Colonic mucosa (tissue), 4 donors: ENCODE results near the gene CLECL1. TPM values are rescaled to one million over a fixed set of nuclear protein-coding genes. Genes with fewer than 3 reads are reported as not detected.

ENCODE experiments used
- DNase-seq: peaks from one replicate; pipeline ENCODE4 v3.0.0-alpha.2; 2020
- H3K27ac ChIP-seq: fragments of 200-600 bp; one replicate; pipeline ENCODE4 v1.8.0; 2021
- H3K27me3 ChIP-seq: fragments of 200-600 bp; one replicate; pipeline ENCODE4 v1.8.0; 2021
- H3K36me3 ChIP-seq: fragments of 200-600 bp; one replicate; pipeline ENCODE4 v1.8.0; 2021
- H3K4me1 ChIP-seq: fragments of 200-600 bp; one replicate; pipeline ENCODE4 v1.8.0; 2021; ENCODE audit warnings: mild to moderate bottlenecking
- H3K4me3 ChIP-seq: fragments of 200-600 bp; one replicate; pipeline ENCODE4 v1.8.0; 2021
- H3K9ac ChIP-seq, 2 donors: one replicate each; pipeline ENCODE4 v1.7.0; 2013; ENCODE audit warnings: control low read depth in 2 of 2, low read depth in 2 of 2, low read length in 2 of 2
- H3K9me3 ChIP-seq: fragments of 200-600 bp; one replicate; pipeline ENCODE4 v1.8.0; 2021
- intact Hi-C: fragments of 100-400 bp; cut with DNase I; formaldehyde crosslinking; loops from one replicate; pipeline ENCODE4 v1.14.1; 2022
- total RNA-seq, 2 donors: library from RNA; stranded (reverse); fragmentation: NEBNext Ultra II Directional in 1 of 2; extraction: Animal tissue kit (Norgen Biotek cat#: 25700) in 1 of 2; gene quantifications; one replicate each; pipeline ENCODE4 v1.2.1, GENCODE V29; 2021
- TF ChIP-seq, protein P1 (sequence below): fragments of 200-600 bp; IDR thresholded peaks from one replicate; pipeline ENCODE4 v1.8.0; 2022; ENCODE audit warnings: antibody characterized with exemption, mild to moderate bottlenecking
- donor health status: healthy.
- donor health status: DM: no; HTN: no; CAD: no.
- donor health status: DM: no; HTN: no; CAD: no.

Gene CLECL1
- total RNA-seq, 2 donors from 2014 or later = 0.40 TPM; not detected in 1

DNA sequence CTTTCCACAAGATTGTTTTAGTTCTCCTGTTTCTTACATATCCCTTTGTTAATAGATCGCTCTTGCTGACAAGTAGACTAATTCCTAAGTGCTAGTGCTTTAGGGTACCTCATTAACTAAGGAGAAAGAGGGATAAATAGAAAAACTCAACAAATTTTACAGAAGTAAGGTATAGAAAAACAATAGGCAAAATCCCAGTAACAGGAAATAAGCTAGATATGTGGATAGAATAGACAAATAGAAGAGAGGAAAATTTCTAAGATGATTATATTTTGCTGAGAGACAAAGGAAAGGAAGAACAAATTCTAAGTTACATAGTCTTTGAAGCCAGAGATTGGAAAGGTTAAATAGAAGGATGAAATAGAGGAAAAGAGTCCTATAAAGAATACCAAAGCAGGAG lies 26.8 kb upstream of the CLECL1 start:
- Histone ChIP-seq H3K36me3 (no peaks in the 10 kb centered on the region), H3K9ac (peak overlapping the region in 1 of 2 donors; percentile 34), H3K4me3 (peak overlapping the region; percentile 12), H3K27me3 (no peaks in the 10 kb centered on the region), H3K27ac (peak overlapping the region; percentile 38), H3K9me3 (no peaks in the 10 kb centered on the region), H3K4me1 (no peaks in the 10 kb centered on the region)
- intact Hi-C loops = no loop called here
- TF ChIP-seq, protein P1, sequence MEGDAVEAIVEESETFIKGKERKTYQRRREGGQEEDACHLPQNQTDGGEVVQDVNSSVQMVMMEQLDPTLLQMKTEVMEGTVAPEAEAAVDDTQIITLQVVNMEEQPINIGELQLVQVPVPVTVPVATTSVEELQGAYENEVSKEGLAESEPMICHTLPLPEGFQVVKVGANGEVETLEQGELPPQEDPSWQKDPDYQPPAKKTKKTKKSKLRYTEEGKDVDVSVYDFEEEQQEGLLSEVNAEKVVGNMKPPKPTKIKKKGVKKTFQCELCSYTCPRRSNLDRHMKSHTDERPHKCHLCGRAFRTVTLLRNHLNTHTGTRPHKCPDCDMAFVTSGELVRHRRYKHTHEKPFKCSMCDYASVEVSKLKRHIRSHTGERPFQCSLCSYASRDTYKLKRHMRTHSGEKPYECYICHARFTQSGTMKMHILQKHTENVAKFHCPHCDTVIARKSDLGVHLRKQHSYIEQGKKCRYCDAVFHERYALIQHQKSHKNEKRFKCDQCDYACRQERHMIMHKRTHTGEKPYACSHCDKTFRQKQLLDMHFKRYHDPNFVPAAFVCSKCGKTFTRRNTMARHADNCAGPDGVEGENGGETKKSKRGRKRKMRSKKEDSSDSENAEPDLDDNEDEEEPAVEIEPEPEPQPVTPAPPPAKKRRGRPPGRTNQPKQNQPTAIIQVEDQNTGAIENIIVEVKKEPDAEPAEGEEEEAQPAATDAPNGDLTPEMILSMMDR = no peak
- DNase-seq = no peak

DNA sequence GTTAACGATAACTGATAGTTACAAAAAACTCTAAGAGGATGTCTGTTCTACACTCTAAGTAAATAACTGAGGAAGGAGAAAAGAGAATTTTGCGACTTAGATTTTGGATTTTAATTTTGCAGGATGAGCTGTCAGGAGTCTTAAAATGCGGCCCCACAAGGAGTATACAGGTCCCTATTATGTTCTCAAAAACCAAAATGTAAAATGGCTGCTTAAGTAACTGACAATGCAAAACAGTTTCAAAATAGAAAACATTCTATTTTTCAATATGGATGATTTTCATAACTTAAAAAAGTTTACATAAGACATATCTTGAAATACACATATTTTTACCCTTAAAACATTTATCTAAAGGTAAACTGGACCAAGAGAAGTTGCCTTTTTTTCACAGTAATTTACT lies 25.2 kb upstream of the CLECL1 start:
- TF ChIP-seq, protein P1 = no peak
- peak overlapping the region; percentile 38 for H3K27ac ChIP-seq
- intact Hi-C loops = no loop called here
- peak overlapping the region in 1 of 2 donors; percentile 8 for H3K9ac ChIP-seq
- H3K27me3 ChIP-seq = no peaks in the 10 kb centered on the region
- H3K4me1 ChIP-seq = no peaks in the 10 kb centered on the region
- no peak for DNase-seq
- peak overlapping the region; percentile 12 for H3K4me3 ChIP-seq
- H3K36me3 ChIP-seq = no peaks in the 10 kb centered on the region
- no peaks in the 10 kb centered on the region for H3K9me3 ChIP-seq

DNA sequence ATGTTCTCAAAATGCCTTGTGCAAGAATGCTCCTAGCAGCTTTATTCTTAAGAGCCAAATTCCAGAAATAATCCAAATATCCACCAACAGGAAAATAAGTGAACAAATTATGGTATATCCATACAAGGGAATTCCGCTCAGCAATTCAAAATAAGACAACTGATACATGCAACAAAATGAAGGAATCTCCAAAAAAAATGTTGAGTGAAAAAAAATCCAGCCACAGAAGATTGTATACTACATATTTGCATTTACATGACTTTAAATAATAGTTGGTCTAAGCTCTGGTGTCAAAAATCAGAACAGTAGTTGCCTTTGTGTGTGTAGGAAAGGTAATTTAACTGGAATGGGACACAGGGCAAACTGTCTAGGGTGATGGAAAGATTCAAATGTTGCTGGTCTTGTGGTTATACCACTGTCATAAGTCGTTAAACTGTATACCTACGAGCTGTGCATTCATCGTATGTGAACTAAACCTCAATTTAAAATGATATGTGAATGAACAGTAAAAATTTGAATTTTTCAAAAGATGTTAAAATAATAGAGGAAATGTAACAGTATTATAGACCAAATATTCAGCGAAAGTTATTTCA lies 24.6 kb upstream of the CLECL1 start:
- no peaks in the 10 kb centered on the region for H3K9me3 ChIP-seq
- no peak for DNase-seq
- no peaks in the 10 kb centered on the region for H3K4me1 ChIP-seq
- TF ChIP-seq, protein P1 = no peak
- H3K9ac ChIP-seq = no peak overlapping the region
- no peaks in the 10 kb centered on the region for H3K36me3 ChIP-seq
- no peaks in the 10 kb centered on the region for H3K27me3 ChIP-seq
- H3K27ac ChIP-seq = no peak overlapping the region
- no peak overlapping the region for H3K4me3 ChIP-seq
- intact Hi-C loops = no loop called here

DNA sequence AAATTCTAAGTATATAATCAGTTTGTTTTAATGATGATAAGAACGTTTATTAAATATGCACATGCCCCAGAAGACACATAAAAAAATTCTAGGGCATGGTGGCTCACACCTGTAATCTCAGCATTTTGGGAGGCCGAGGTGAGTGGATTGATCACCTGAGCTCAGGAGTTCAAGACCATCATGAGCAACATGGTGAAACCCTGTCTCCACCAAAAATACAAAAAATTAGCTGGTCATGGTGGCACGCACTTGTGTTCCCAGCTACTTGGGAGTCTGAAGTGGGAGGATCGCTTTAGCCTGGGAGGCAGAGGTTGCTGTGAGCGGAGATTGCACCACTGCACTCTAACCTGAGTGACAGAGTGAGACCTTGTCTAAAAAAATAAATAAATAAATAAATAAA lies 23.8 kb upstream of the CLECL1 start:
- intact Hi-C loops = no loop called here
- H3K27ac ChIP-seq = no peak overlapping the region

DNA sequence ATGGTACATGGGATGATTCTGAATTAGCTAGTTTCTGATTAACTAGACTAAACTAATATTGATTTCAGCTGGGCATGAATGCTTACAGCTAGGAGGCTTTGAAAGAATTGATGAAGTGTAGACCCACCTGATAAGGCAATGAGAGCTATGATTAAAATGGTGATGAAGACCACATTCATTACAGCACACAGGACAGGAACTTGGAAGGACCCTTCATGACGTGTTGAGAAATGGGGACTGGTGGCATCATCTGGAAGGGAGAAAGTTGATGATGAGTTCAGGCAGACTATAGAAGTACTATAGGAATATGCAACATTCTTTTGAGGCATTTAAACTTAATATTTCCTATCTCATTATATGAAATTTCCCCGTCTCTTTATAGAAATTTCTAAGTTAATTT lies 23.3 kb upstream of the CLECL1 start:
- no peak overlapping the region for H3K4me3 ChIP-seq
- TF ChIP-seq, protein P1 = no peak
- H3K36me3 ChIP-seq = no peaks in the 10 kb centered on the region
- no peaks in the 10 kb centered on the region for H3K4me1 ChIP-seq
- H3K27me3 ChIP-seq = no peaks in the 10 kb centered on the region
- H3K9me3 ChIP-seq = no peaks in the 10 kb centered on the region
- H3K27ac ChIP-seq = no peak overlapping the region
- DNase-seq = no peak
- intact Hi-C loops = no loop called here
- no peak overlapping the region for H3K9ac ChIP-seq

More for the DNA sequence above, 23.8 kb upstream of the CLECL1 start:
- Histone ChIP-seq H3K9ac (no peak overlapping the region), H3K36me3 (no peaks in the 10 kb centered on the region), H3K27me3 (no peaks in the 10 kb centered on the region), H3K4me1 (no peaks in the 10 kb centered on the region), H3K4me3 (no peak overlapping the region), H3K9me3 (no peaks in the 10 kb centered on the region)
- TF ChIP-seq, protein P1 = no peak
- DNase-seq = no peak
